ENCODE data around the gene RBM18. TPM values are rescaled to one million over a fixed set of nuclear protein-coding genes. Genes with fewer than 3 reads are reported as not detected.

The RBM18 gene
- total RNA-seq, 1 donor from 2014 or later, result 7.3 TPM

- no peak overlapping the region for H3K9ac ChIP-seq (ENCODE audit: low read depth in 1 of 3, low read length in 3 of 3)
- H3K9me3 ChIP-seq (ENCODE audit: control insufficient read depth in 3 of 3, low read length in 3 of 3), result no peaks in the 10 kb centered on the region
- peaks cover 23 to 58% (median 49%) of the 10 kb centered on the region in 3 donors for H3K36me3 ChIP-seq (ENCODE audit: control insufficient read depth in 3 of 3, insufficient read depth in 3 of 3, low read length in 3 of 3)
- no peak overlapping the region for H3K27ac ChIP-seq (ENCODE audit: low read depth, low read length)
- no peak overlapping the region for H3K4me3 ChIP-seq (ENCODE audit: low read length in 3 of 3)
- H3K27me3 ChIP-seq (ENCODE audit: control insufficient read depth in 3 of 3, insufficient read depth in 3 of 3, low read length in 3 of 3), result no peaks in the 10 kb centered on the region
- no peaks in the 10 kb centered on the region for H3K4me1 ChIP-seq (ENCODE audit: control insufficient read depth in 3 of 3, insufficient read depth in 3 of 3, low read length in 3 of 3)
These were observed 22.6 kb upstream of the RBM18 start for GRCh38 chr9:122287214-122287720.

GRCh38 chr9:122286764-122287163 is 22.1 kb upstream of the RBM18 start:
- no peak overlapping the region for H3K27ac ChIP-seq (ENCODE audit: low read depth, low read length)
- H3K4me1 ChIP-seq (ENCODE audit: control insufficient read depth in 3 of 3, insufficient read depth in 3 of 3, low read length in 3 of 3), result no peaks in the 10 kb centered on the region
- H3K4me3 ChIP-seq (ENCODE audit: low read length in 3 of 3), result no peak overlapping the region
- no peaks in the 10 kb centered on the region for H3K9me3 ChIP-seq (ENCODE audit: control insufficient read depth in 3 of 3, low read length in 3 of 3)
- no peak overlapping the region for H3K9ac ChIP-seq (ENCODE audit: low read depth in 1 of 3, low read length in 3 of 3)
- H3K36me3 ChIP-seq (ENCODE audit: control insufficient read depth in 3 of 3, insufficient read depth in 3 of 3, low read length in 3 of 3), result peaks cover 20 to 54% (median 48%) of the 10 kb centered on the region in 3 donors
- no peaks in the 10 kb centered on the region for H3K27me3 ChIP-seq (ENCODE audit: control insufficient read depth in 3 of 3, insufficient read depth in 3 of 3, low read length in 3 of 3)

DNA sequence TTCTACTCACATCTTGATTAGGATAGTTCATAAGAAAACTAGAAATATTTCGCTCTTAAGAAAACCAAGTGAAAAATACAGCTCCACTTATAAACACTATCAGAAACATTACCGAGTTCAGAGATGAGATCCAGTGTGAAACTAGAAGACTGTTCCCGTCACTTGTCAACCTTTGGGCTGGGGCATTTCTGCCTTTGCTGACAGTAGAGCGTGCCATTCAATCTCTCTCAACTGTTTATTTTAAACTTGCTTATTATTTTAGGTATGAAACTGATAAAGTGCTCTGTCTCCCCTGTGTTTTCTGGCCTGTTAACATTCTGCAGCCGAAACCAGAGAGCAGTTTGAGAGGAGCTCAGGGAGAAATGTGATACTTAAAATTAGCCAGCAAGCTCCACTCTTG is 16.7 kb upstream of the RBM18 start:
- Histone ChIP-seq H3K9me3 (ENCODE audit: control insufficient read depth in 3 of 3, low read length in 3 of 3) (no peaks in the 10 kb centered on the region), H3K27ac (ENCODE audit: low read depth, low read length) (no peak overlapping the region), H3K4me1 (ENCODE audit: control insufficient read depth in 3 of 3, insufficient read depth in 3 of 3, low read length in 3 of 3) (peaks cover 0 to 3% (median 0%) of the 10 kb centered on the region in 3 donors), H3K27me3 (ENCODE audit: control insufficient read depth in 3 of 3, insufficient read depth in 3 of 3, low read length in 3 of 3) (no peaks in the 10 kb centered on the region), H3K4me3 (ENCODE audit: low read length in 3 of 3) (no peak overlapping the region), H3K9ac (ENCODE audit: low read depth in 1 of 3, low read length in 3 of 3) (no peak overlapping the region), H3K36me3 (ENCODE audit: control insufficient read depth in 3 of 3, insufficient read depth in 3 of 3, low read length in 3 of 3) (peaks cover 11 to 30% (median 21%) of the 10 kb centered on the region in 3 donors)

GRCh38 chr9:122277285-122277897 is 12.8 kb upstream of the RBM18 start:
- H3K27me3 ChIP-seq (ENCODE audit: control insufficient read depth in 3 of 3, insufficient read depth in 3 of 3, low read length in 3 of 3), result no peaks in the 10 kb centered on the region
- H3K9ac ChIP-seq (ENCODE audit: low read depth in 1 of 3, low read length in 3 of 3), result no peak overlapping the region
- H3K9me3 ChIP-seq (ENCODE audit: control insufficient read depth in 3 of 3, low read length in 3 of 3), result no peaks in the 10 kb centered on the region
- H3K36me3 ChIP-seq (ENCODE audit: control insufficient read depth in 3 of 3, insufficient read depth in 3 of 3, low read length in 3 of 3), result peaks cover 4 to 20% (median 9%) of the 10 kb centered on the region in 3 donors
- peaks cover 0 to 3% (median 0%) of the 10 kb centered on the region in 3 donors for H3K4me1 ChIP-seq (ENCODE audit: control insufficient read depth in 3 of 3, insufficient read depth in 3 of 3, low read length in 3 of 3)
- H3K27ac ChIP-seq (ENCODE audit: low read depth, low read length), result no peak overlapping the region
- no peak overlapping the region for H3K4me3 ChIP-seq (ENCODE audit: low read length in 3 of 3)

- Histone ChIP-seq H3K27me3 (ENCODE audit: control insufficient read depth in 3 of 3, insufficient read depth in 3 of 3, low read length in 3 of 3) (no peaks in the 10 kb centered on the region), H3K27ac (ENCODE audit: low read depth, low read length) (no peak overlapping the region), H3K9me3 (ENCODE audit: control insufficient read depth in 3 of 3, low read length in 3 of 3) (no peaks in the 10 kb centered on the region), H3K36me3 (ENCODE audit: control insufficient read depth in 3 of 3, insufficient read depth in 3 of 3, low read length in 3 of 3) (peaks cover 10 to 25% (median 15%) of the 10 kb centered on the region in 3 donors), H3K4me1 (ENCODE audit: control insufficient read depth in 3 of 3, insufficient read depth in 3 of 3, low read length in 3 of 3) (peaks cover 0 to 3% (median 0%) of the 10 kb centered on the region in 3 donors), H3K9ac (ENCODE audit: low read depth in 1 of 3, low read length in 3 of 3) (no peak overlapping the region), H3K4me3 (ENCODE audit: low read length in 3 of 3) (no peak overlapping the region)
These were observed 11.5 kb upstream of the RBM18 start for GRCh38 chr9:122276096-122276495.

- peaks cover 10 to 25% (median 17%) of the 10 kb centered on the region in 3 donors for H3K36me3 ChIP-seq (ENCODE audit: control insufficient read depth in 3 of 3, insufficient read depth in 3 of 3, low read length in 3 of 3)
- H3K27ac ChIP-seq (ENCODE audit: low read depth, low read length), result no peak overlapping the region
- H3K4me1 ChIP-seq (ENCODE audit: control insufficient read depth in 3 of 3, insufficient read depth in 3 of 3, low read length in 3 of 3), result no peaks in the 10 kb centered on the region
- no peaks in the 10 kb centered on the region for H3K9me3 ChIP-seq (ENCODE audit: control insufficient read depth in 3 of 3, low read length in 3 of 3)
- H3K27me3 ChIP-seq (ENCODE audit: control insufficient read depth in 3 of 3, insufficient read depth in 3 of 3, low read length in 3 of 3), result no peaks in the 10 kb centered on the region
- no peak overlapping the region for H3K9ac ChIP-seq (ENCODE audit: low read depth in 1 of 3, low read length in 3 of 3)
- H3K4me3 ChIP-seq (ENCODE audit: low read length in 3 of 3), result no peak overlapping the region
These were observed 9.4 kb upstream of the RBM18 start for GRCh38 chr9:122274055-122274454.

DNA sequence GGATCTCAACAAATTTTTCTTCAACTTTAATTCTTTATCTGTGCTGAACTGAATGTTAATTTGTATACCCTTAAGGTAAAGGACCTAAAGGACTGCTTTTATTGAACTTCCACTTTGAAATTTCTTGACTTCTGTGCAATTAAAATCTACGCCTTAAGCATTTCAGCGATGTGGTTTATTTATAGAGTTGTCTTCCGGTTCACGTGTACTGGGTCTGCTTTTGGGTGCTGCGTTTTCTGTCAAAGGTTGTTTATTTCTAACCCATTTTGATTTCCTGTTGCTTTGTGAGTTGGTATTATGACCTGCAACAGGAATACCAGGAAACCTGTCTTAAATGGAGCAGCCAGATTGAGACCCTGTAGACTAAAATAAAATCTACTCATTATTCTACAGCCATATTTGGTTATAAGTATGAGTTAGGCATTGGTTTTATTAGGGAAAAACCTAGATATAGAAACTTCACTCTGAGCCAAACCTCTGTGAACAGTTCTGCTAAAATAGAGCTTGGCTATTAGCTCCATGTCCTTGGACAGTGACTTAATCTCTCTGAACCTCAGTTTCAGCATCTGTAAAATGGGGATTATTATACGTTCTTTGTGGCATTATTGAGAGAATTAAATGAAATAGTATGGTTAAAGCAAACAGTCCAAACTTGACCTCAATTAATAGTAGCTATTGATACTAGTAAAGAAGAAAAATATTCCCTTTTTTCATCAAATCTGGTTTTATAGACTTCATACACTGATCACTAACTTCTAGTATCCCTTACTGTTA is 3.6 kb upstream of the RBM18 start:
- peaks cover 6 to 23% (median 12%) of the 10 kb centered on the region in 3 donors for H3K36me3 ChIP-seq (ENCODE audit: control insufficient read depth in 3 of 3, insufficient read depth in 3 of 3, low read length in 3 of 3)
- no peak overlapping the region for H3K27ac ChIP-seq (ENCODE audit: low read depth, low read length)
- peaks cover 17 to 19% (median 18%) of the 10 kb centered on the region in 3 donors for H3K4me1 ChIP-seq (ENCODE audit: control insufficient read depth in 3 of 3, insufficient read depth in 3 of 3, low read length in 3 of 3)
- H3K4me3 ChIP-seq (ENCODE audit: low read length in 3 of 3), result no peak overlapping the region
- no peak overlapping the region for H3K9ac ChIP-seq (ENCODE audit: low read depth in 1 of 3, low read length in 3 of 3)
- H3K27me3 ChIP-seq (ENCODE audit: control insufficient read depth in 3 of 3, insufficient read depth in 3 of 3, low read length in 3 of 3), result no peaks in the 10 kb centered on the region
- H3K9me3 ChIP-seq (ENCODE audit: control insufficient read depth in 3 of 3, low read length in 3 of 3), result no peaks in the 10 kb centered on the region

DNA sequence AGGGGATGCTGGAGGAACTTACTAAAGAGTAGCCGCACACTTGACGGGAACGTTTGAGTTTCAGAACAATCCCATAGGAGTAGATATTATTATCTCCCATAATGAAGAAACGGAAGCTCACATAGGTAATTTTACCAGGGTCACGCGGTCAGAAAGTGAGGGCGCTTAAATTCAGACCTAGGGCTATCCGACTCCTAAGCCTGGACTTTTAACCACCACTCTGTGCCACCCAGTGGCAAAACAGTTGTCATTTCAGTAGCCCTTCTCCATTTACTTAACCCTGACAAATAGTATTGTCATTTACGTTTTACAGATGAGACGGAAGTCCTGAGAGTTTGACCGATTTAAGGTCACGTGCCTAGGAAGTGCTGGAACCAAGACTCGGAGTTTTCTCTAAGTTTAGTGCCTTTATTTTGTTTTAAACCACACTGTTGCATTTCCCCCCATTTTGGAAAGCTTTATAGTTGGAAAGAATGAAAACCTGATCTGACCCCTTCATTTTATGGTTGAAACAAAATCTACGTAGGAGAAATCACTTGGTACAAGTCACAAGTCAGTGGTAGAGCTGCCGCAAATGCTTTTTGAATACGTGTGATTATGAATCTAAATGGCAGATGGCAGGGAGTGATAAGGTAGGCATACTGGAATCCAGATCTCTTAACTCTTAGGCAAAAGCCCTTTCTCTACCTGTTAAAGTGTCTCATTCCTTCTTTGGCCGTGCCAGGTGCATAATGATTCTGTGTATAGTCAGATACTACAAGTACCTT is 692 bp upstream of the RBM18 start:
- no peaks in the 10 kb centered on the region for H3K27me3 ChIP-seq (ENCODE audit: control insufficient read depth in 3 of 3, insufficient read depth in 3 of 3, low read length in 3 of 3)
- peaks cover 26 to 42% (median 32%) of the 10 kb centered on the region in 3 donors for H3K4me1 ChIP-seq (ENCODE audit: control insufficient read depth in 3 of 3, insufficient read depth in 3 of 3, low read length in 3 of 3)
- peak overlapping the region; percentile 99 for H3K27ac ChIP-seq (ENCODE audit: low read depth, low read length)
- H3K36me3 ChIP-seq (ENCODE audit: control insufficient read depth in 3 of 3, insufficient read depth in 3 of 3, low read length in 3 of 3), result peaks cover 0 to 13% (median 7%) of the 10 kb centered on the region in 3 donors
- H3K4me3 ChIP-seq (ENCODE audit: low read length in 3 of 3), result peak overlapping the region; percentile 82 to 98 (median 94)
- H3K9me3 ChIP-seq (ENCODE audit: control insufficient read depth in 3 of 3, low read length in 3 of 3), result no peaks in the 10 kb centered on the region
- peak overlapping the region; percentile 97 to 99 (median 99) for H3K9ac ChIP-seq (ENCODE audit: low read depth in 1 of 3, low read length in 3 of 3)

- peaks cover 6 to 21% (median 11%) of the 10 kb centered on the region in 3 donors for H3K36me3 ChIP-seq (ENCODE audit: control insufficient read depth in 3 of 3, insufficient read depth in 3 of 3, low read length in 3 of 3)
- peak overlapping the region; percentile 97 to 99 (median 99) for H3K9ac ChIP-seq (ENCODE audit: low read depth in 1 of 3, low read length in 3 of 3)
- H3K4me3 ChIP-seq (ENCODE audit: low read length in 3 of 3), result peak overlapping the region; percentile 82 to 98 (median 94)
- H3K4me1 ChIP-seq (ENCODE audit: control insufficient read depth in 3 of 3, insufficient read depth in 3 of 3, low read length in 3 of 3), result peaks cover 26 to 42% (median 32%) of the 10 kb centered on the region in 3 donors
- no peaks in the 10 kb centered on the region for H3K9me3 ChIP-seq (ENCODE audit: control insufficient read depth in 3 of 3, low read length in 3 of 3)
- H3K27ac ChIP-seq (ENCODE audit: low read depth, low read length), result peak overlapping the region; percentile 99
- no peaks in the 10 kb centered on the region for H3K27me3 ChIP-seq (ENCODE audit: control insufficient read depth in 3 of 3, insufficient read depth in 3 of 3, low read length in 3 of 3)
These were observed 816 bp downstream of the RBM18 start for GRCh38 chr9:122263699-122264349.
